Activated CD8-positive, alpha-beta memory T cell treated with anti-CD3 and anti-CD28 coated beads, Interleukin-2, amount 50 U/mL, for 1 hour (primary cell): Measurements from ENCODE around the gene YIPF6.
"Not testable (repeated sequence)": the region's sequence is repeated elsewhere in the genome, so short reads cannot be mapped to it uniquely, and the experiment has no call there.

ENCODE experiments used
- DNase-seq: peaks from one replicate; pipeline ENCODE4 v3.0.0-alpha.2; 2020; ENCODE audit errors: extremely low read depth

Gene YIPF6

DNA sequence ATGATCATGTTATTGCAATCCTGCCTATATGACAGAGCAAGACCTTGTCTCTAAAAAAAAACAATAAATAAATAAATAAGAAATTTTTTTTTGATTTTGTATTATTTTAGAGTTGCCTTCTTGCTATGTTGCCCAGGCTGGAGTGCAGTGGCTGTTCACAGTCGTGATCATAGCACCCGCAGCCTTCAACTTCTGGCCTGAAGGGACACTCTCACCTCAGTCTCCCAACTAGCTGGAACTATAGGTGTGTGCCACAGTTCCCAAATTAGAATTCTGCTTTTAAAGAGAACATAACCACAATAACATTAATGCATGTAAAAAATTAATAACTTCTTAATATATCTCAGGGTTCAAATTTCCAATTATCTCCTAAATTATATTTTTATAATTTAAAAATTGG lies 7.8 kb downstream of the YIPF6 start:
- DNase-seq: no peak

DNA sequence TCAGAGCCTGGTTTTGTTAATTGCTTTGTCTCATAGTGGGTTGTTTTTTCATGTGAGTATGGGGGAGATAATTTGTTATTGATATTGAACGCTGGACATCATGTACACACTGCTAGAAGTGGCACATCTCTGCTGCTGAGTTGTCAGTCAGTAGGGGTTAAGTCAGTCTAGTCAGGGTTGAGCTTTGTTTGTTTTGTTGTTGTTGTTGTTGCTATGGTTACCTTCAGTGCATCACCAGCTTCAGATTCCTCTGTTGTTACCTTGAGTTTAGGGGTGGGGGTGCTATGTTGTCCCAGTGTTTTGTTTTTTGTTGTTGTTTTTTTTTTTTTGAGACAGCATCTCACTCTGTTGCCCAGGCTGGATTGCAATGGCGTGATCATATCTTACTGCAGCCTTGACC lies 9.9 kb downstream of the YIPF6 start:
- no peak for DNase-seq

DNA sequence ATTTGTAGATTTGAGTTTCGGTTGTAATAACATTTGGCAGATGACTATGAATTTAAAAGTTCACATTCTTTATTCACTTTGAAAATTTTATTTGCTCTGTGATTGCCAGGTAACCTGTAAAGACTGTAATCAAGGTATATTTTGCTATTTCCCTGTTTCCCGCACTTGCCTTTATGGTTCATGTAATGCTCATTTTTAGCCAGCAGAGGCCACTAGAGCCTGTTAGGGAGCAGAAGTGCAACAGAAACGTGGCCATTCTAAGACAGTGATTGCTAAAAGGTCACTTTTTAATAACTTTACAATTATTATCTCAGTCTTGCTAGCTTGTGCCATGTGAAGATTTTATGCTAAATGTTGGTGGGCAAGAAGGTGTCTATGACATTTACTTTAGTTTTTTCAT lies 12.4 kb downstream of the YIPF6 start:
- no peak for DNase-seq

DNA sequence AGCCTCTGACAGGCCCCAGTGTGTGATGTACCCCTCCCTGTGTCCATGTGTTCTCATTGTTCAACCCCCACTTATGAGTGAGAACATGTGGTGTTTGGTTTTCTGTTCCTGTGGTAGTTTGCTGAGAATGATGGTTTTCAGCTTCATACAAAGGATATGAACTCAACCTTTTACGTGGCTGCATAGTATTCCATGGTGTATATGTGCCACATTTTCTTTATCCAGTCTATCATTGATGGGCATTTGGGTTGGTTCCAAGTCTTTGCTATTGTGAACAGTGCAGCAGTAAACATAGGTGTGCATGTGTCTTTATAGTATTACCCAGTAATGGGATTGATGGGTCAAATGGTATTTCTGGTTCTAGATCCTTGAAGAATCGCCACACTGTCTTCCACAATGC lies 25.8 kb downstream of the YIPF6 start:
- not testable (repeated sequence) for DNase-seq

DNA sequence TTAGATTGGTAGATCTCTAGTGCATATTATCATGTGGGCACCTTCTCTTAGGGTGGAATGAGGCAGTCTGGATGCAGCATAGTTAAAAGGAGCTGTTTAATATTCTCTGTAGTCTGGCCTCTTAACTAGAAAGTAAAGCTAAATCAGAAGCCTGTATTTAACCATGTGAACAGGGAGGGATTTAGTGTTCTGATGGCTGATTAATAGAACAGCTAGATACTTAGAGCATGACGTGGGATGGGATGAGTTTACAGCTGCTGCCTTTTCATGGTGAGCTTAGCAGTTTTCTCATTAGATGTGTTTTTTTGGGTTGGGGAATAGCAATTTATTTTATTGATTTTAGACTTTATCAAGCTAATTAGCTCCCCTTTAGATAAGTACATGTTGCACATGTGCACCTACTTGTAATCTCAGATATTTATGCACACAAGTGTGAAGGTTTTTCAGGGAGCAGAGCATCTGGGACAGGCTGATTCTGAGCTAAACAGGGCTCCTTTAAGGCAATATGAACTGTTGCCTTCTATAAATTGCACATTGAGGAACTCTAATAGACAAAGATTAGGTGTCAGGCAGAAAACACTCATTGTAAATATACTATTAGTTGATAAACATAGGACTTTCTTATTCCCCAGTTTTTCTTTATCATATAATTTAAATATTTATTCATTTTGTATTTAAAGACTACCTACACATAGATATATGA lies 34.1 kb downstream of the YIPF6 start:
- no peak for DNase-seq

DNA sequence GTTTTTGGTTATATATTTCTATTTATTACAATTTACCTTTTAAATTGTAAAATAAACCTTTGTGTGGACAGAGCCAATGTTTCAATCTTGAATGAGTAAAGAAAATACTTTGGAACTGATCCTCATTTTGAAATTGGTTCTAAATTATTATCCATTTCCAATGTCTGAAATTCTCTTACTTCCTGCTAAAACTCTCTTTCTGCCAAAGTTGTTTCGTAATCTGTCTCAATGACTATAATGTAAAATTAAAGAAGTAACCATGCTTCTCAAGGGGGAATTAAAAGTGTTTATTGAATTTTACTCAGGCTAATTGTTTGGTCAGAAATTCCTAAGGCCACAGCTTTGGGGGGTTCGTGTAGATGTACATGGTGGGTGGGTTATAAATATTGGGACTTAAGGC lies 34.8 kb downstream of the YIPF6 start:
- DNase-seq: no peak

DNA sequence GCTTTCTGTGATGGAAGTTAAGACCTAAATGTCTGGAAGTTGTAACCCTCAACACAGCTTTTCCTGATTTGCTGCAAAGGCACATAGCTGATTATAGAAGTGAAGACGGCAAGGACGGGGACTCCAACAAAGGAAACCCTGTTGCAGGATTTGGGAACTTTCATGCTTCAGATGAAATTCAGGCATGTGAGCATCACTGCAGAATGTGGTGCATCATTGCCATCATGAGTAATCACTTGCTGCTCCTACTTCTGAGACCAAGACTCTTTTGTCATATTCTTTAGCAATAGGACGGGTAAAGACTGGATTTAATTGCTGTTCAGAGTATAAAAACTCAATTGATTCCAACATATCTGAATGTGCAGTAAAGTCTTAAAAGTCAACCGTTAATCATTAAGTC lies 35.8 kb downstream of the YIPF6 start:
- DNase-seq: no peak

DNA sequence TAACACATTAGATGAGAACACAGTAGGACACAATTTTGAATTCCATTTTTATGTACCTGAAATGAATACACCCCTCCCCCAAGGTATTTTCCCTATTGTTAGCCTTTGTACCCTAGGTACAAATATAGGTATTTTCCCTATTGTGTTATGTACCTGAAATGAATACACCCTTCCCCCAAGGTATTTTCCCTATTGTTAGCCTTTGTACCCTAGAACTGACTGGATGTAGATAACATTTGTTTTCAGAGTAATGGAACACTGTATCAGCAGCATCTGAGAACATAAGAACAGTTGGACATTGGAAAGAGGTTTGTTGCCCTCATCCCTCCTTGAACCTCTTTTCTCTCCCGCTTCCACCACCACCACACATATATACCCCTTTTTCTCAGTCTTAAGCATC lies 37.6 kb downstream of the YIPF6 start:
- no peak for DNase-seq

DNA sequence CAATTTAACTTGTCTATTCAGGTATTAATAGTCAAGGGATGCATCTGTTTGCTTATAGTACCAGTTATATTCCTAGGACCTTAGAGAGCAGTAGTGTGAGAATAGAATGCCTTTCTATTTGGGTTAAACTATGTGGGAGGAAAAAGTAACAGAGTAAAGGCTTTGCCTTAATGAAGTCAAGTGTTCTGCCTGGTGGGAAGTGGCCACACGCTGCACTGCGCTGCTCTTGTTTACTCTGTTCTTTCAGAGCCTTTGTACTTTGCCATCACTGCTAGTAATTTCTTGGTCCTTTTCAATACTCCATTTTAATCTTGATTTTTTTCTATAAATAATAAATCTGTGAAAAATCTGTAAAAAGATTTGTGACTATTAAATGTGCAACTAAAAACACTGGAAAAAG lies 38.0 kb downstream of the YIPF6 start:
- no peak for DNase-seq

DNA sequence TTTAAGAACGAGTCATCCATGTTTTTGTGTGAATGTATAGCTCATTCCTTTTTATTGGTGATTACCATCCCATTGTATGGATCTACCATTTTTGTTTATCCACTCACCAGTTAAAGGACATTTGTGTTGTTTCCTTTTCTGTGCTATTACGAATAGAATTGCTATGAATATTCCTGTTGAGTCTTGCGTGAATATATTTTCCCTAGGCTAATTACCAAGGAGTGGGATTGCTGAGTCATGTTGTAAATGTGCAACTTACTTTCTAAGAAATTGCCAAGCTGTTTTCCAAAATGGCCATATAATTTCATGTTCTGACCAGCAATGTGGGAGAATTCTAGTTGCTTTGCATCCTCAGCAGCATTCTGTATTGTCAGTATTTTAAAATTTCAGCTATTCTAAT lies 51.3 kb downstream of the YIPF6 start:
- no peak for DNase-seq

DNA sequence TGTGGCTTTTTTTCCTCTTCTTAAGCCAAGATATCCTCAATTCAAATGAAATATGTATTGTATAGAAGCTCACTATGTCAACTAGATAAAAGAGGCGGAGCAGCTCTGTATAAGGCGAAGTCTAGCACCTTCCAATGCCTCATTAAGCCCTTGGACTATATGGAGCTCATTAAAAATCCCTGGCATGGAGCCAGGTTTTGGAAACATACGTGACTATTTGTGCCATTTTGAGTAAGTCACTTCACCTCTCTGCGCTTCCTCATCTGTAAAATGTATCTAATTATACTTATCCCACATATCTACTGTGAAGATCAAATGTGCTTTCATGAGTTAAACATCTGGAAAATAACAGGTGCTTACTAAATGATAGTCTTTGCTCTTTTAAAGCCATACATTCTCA lies 57.2 kb downstream of the YIPF6 start:
- no peak for DNase-seq

DNA sequence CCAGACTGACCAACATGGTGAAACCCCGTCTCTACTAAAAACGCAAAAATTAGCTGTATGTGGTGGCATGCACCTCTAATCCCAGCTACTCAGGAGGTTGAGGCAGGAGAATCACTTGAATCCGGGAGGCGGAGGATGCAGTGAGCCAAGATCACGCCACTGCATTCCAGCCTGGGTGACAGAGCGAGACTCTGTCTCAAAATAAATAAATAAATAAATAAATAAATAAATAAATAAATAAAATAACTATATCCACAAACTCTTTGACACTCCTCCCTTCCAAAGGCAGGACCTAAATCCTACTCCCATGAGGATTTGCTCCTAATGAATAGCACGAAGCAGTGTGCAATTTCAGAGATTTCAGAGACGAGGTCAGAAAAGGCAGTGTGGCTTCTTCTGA lies 58.3 kb downstream of the YIPF6 start:
- not testable (repeated sequence) for DNase-seq

DNA sequence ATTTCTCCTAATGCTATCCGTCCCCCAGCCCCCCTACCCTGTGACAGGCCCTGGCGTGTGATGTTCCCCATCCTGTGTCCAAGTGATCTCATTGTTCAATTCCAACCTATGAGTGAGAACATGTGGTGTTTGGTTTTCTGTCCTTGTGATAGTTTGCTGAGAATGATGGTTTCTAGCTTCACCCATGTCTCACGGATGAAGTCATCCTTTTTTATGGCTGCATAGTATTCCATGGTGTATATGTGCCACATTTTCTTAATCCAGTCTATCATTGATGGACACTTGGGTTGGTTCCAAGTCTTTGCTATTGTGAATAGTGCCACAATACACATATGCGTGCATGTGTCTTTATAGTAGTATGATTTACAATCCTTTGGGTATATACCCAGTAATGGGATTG lies 61.1 kb downstream of the YIPF6 start:
- DNase-seq: not testable (repeated sequence)

DNA sequence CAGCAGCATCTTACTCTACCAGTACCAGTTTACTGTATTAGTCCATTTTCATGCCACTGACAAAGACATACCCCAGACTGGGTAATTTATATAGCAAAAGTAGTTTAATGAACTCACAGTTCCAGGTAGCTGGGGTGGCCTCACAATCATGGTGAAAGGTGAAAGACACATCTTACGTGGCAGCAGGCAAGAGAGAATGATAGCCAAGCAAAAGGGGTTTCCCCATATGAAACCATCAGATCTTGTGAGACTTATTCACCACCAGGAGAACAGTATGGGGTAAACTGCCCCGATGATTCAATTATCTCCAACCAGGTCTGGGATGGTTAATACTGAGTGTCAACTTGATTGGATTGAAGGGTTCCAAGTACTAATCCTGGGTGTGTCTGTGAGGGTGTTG lies 69.3 kb downstream of the YIPF6 start:
- no peak for DNase-seq

DNA sequence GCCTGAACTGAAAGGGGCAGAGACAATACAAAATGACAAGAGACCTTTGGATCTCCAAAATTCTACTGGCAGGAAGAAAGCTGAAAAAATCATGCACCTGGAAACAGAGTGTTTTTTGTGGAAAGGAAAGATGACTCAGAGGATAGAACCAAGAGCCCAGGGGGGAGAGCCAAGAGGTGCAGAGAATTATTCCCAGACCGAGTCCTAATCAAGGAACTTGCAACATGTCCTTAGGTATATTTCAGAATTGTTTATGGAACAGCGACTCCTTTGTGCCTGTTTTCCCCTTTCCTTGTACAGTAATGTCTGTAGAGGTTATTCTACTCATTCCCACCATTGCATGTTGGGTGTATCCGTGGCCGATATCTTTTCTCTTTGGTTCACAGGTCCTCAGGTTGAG lies 71.7 kb downstream of the YIPF6 start:
- DNase-seq: no peak

DNA sequence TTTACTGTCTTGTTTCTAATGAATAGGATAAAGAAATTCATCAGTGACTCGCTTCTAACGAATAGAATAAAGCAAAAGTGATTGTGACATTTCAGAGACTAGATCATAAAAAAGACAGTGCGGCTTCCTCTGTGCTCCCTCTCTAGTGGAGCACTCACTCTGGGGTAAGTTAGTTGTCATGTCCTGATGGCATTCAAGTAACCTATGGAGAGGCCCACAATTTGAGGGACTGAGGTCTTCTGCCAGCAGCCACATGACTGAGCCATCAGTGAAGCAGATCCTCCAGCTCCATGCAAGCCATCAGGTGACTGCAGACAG lies 72.4 kb downstream of the YIPF6 start:
- DNase-seq: no peak

DNA sequence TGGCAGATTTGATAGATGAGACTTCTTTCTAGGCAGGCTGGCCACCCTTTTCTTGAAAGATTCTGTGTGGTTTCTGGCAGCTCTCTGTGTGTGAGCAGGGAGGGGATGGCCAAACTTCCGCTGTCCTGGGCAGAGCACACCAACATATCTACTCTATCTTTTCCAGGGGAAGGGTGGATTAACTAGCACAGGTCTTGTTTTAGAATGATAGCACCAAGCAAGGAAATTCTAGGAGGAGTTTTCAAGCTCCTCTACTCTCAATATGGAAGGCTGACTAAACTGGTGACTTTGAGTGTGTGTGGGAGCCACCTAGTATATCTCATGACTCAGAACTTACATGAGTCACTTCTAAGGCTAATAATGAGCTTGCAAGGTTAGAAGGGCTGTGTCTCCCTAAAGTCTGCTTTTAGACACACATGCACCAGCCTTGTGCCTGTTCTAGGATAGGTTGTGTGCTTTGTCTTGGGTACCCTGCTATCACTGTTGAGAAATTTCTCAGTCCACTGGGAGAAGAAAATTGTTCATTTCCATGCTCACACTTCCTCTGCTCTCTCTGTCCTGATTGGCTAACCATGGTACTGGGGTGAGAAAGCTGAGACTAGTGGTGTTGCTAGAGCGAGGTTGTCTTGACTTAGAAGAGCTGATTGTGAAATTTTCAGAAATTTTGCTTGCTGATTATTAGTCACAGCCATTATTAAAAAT lies 72.9 kb downstream of the YIPF6 start:
- DNase-seq: no peak

DNA sequence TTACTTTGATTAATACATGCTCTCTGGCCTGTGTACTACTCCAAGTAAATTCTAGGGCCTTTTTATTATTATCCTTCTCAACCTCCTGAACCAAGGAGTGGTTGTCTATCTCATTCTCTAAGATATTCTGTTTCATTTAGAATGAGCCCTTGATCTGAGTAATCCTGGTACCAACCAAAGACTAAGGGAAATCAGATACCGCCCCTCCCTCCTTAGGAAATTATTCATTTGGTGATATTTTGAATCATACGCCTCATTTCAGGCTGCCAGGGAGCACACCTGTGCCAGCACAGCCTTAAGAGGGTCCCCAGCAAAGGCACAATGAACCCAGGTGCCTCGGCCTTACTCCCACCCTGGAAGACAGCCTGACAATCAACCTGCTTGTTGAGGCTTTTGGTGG lies 75.4 kb downstream of the YIPF6 start:
- DNase-seq: no peak

DNA sequence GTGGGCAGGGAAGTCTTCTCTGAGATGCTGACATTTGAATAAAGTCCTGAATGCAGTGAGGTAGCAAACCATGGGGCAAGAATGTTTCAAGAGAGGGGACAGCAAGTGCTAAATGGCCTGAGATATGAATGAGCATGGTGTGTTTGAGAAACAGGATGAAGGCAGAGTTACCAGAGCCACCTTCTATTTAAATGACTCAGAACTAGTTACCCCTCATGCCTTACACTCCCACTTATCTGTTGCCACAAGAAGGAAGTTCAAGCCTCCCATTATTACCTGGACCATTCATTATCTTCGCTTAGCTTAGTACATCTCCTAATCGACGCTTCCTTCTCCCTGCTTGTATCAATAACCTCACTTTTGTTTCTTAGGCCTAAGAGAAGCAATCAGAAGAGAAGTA lies 81.0 kb downstream of the YIPF6 start:
- DNase-seq: no peak

DNA sequence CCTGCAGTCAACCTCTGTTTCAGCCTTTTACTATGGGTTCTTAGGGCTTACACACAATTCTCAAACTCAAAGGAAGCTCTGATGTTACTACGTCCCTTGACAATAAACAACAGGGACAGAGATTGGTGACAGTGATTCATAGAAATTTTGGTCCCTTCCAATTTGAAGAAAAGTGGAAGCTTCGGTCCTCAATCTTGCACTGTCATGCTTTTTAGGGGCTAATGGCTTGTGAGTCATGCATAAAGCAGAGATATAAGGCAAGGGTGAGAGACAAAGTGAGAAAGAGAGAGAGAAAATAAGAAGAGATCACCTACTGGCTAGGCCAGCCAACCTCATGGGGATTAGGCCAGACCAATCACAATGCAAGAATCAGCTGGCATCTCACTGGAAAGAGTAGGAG lies 85.4 kb downstream of the YIPF6 start:
- no peak for DNase-seq
